HepG2 (cell line): ENCODE data around the gene SPG7.
A peak's percentile ranks its signal among the peaks of the same experiment; 100 is the strongest.

Experiments
- FOXO1 ChIP-seq: sonication (generic); formaldehyde crosslinking; IDR thresholded peaks from 2 replicates; pipeline ENCODE4 v1.4.0; 2020; ENCODE audit warnings: missing genetic modification reagents
- KDM1A ChIP-seq: IDR thresholded peaks from 2 replicates; pipeline ENCODE4 v1.6.1; 2016; ENCODE audit warnings: missing compliant biosample characterization
- NPAS2 ChIP-seq: sonication (generic); formaldehyde crosslinking; IDR thresholded peaks from 2 replicates; pipeline ENCODE4 v1.8.0; 2022; ENCODE audit warnings: mild to moderate bottlenecking, missing genetic modification reagents, borderline replicate concordance
- RFX5 ChIP-seq: IDR thresholded peaks from 2 replicates; pipeline ENCODE4 v1.6.1; 2011; ENCODE audit warnings: low read depth, low read length, improper control_type of control experiment
- SP2 ChIP-seq: sonication (generic); formaldehyde crosslinking; IDR thresholded peaks from 2 replicates; pipeline ENCODE4 v1.5.1; 2020; ENCODE audit warnings: mild to moderate bottlenecking, missing genetic modification reagents
- ZNF749 ChIP-seq: sonication (generic); formaldehyde crosslinking; IDR thresholded peaks from 2 replicates; pipeline ENCODE4 v1.8.0; 2022; ENCODE audit warnings: mild to moderate bottlenecking, missing genetic modification reagents, moderate library complexity, borderline replicate concordance
- TF ChIP-seq, protein P1 (sequence below): IDR thresholded peaks from 2 replicates; pipeline ENCODE4 v1.6.1; 2016; ENCODE audit warnings: low read depth, borderline replicate concordance
- TF ChIP-seq, protein P2 (sequence below): sonication (generic); formaldehyde crosslinking; IDR thresholded peaks from 2 replicates; pipeline ENCODE4; 2020; ENCODE audit warnings: missing genetic modification reagents, mild to moderate bottlenecking, borderline replicate concordance

DNA sequence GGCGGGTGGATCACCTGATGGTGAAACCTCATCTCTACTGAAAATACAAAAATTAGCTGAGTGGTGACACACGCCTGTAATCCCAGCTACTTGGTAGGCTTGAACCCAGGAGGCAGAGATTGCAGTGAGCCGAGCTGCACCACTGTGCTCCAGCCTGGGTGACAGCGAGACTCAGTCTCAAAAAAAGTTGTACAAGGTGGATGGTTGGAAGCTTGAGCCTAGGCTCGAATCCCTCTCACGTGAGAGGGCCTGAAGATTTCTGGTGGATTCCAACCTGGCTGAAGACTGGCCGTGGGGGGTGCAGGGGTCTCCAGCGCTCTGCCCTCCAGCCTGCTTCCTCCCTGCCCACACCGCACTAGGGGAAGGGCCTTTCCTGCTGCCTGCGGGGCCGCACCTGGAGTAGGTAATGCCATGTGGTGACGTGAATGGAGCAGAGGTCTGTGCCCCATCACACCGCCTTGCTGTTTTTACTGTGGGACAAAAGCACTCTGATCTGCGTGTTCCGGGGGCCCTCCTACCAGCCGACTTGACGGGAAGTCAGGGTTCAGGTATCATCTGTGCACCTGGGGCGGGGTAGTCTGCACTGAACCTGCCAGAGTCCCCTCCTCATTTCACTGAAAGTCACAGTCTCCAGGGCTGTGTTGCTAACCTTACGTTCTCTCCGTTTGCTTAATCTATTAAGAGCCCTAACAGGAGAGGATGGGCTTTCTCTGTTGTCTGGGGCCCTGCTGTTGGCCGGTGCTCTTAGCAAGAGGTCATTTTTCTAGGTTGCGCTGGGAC lies 56.5 kb downstream of the SPG7 start:
- TF ChIP-seq FOXO1 (CRISPR knock-in tag) (no peak), SP2 (CRISPR knock-in tag) (no peak), KDM1A (CRISPR knock-in tag) (no peak), NPAS2 (CRISPR knock-in tag) (no peak), ZNF749 (0 out of 2 replicates have a peak, but pooled peaks have one; percentile 28), RFX5 (no peak)
- TF ChIP-seq, protein P1, sequence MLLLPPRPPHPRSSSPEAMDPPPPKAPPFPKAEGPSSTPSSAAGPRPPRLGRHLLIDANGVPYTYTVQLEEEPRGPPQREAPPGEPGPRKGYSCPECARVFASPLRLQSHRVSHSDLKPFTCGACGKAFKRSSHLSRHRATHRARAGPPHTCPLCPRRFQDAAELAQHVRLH (CRISPR knock-in tag), result no peak
- TF ChIP-seq, protein P2, sequence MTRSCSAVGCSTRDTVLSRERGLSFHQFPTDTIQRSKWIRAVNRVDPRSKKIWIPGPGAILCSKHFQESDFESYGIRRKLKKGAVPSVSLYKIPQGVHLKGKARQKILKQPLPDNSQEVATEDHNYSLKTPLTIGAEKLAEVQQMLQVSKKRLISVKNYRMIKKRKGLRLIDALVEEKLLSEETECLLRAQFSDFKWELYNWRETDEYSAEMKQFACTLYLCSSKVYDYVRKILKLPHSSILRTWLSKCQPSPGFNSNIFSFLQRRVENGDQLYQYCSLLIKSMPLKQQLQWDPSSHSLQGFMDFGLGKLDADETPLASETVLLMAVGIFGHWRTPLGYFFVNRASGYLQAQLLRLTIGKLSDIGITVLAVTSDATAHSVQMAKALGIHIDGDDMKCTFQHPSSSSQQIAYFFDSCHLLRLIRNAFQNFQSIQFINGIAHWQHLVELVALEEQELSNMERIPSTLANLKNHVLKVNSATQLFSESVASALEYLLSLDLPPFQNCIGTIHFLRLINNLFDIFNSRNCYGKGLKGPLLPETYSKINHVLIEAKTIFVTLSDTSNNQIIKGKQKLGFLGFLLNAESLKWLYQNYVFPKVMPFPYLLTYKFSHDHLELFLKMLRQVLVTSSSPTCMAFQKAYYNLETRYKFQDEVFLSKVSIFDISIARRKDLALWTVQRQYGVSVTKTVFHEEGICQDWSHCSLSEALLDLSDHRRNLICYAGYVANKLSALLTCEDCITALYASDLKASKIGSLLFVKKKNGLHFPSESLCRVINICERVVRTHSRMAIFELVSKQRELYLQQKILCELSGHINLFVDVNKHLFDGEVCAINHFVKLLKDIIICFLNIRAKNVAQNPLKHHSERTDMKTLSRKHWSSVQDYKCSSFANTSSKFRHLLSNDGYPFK, result no peak
